RWPE2 (cell line): ENCODE results near the gene IFI44L.

Experiments
- ATAC-seq: fragments of 200-7000 bp; cut with Tn5 transposase; 3 replicates; pipeline ENCODE4 v1.9.1; 2021; ENCODE audit warnings: low read depth
- DNase-seq: peaks from one replicate; pipeline ENCODE4 v3.0.0-alpha.2; 2020; ENCODE audit warnings: low spot score
- H3K27ac ChIP-seq: fragments of 450-650 bp; 2 replicates; pipeline ENCODE4 v1.5.1; 2017; ENCODE audit warnings: mild to moderate bottlenecking; ENCODE audit not compliant: poor library complexity, severe bottlenecking
- H3K27me3 ChIP-seq: fragments of 250-450 bp; sonication (Bioruptor Pico); 2 replicates; pipeline ENCODE4 v1.5.1; 2021; ENCODE audit warnings: mild to moderate bottlenecking, moderate library complexity; ENCODE audit not compliant: insufficient read depth, poor library complexity, severe bottlenecking
- H3K36me3 ChIP-seq: fragments of 250-450 bp; sonication (Bioruptor Pico); 2 replicates; pipeline ENCODE4 v1.5.1; 2020; ENCODE audit warnings: low read depth, mild to moderate bottlenecking, moderate library complexity
- H3K4me1 ChIP-seq: fragments of 250-450 bp; sonication (Bioruptor Pico); 2 replicates; pipeline ENCODE4 v1.5.1; 2021; ENCODE audit warnings: mild to moderate bottlenecking, moderate library complexity; ENCODE audit not compliant: insufficient read depth, poor library complexity, severe bottlenecking
- H3K4me3 ChIP-seq: fragments of 250-450 bp; sonication (Bioruptor Pico); 2 replicates; pipeline ENCODE4 v1.5.1; 2021; ENCODE audit warnings: mild to moderate bottlenecking, moderate library complexity; ENCODE audit not compliant: severe bottlenecking
- H3K9me3 ChIP-seq: fragments of 250-450 bp; sonication (Bioruptor Pico); 2 replicates; pipeline ENCODE4 v1.5.1; 2021; ENCODE audit warnings: mild to moderate bottlenecking, moderate library complexity; ENCODE audit not compliant: severe bottlenecking
- TF ChIP-seq, protein P1 (sequence below): fragments of 450-650 bp; IDR thresholded peaks from one replicate; pipeline ENCODE4 v1.5.1; 2017; ENCODE audit warnings: mild to moderate bottlenecking, moderate library complexity; ENCODE audit not compliant: poor library complexity, severe bottlenecking

The IFI44L gene

DNA sequence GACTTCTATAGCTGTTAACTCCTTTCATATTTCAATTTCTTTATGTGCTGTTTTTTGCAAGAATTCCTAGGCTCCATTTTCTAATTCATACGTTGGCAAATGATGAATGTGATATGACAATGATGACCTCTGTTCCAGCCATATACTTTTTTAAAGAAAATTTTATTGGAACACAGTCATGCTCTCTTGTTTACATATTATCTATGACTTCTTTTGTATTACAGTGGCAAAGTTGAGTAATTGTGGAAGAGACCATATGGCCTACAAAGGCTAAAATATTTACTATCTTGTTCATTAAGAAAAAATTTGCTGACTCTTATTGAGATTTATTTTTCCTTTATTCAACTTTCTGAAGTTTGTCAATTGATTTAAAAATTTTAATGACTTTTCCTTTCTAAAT lies 7.1 kb downstream of the IFI44L start:
- TF ChIP-seq, protein P1, sequence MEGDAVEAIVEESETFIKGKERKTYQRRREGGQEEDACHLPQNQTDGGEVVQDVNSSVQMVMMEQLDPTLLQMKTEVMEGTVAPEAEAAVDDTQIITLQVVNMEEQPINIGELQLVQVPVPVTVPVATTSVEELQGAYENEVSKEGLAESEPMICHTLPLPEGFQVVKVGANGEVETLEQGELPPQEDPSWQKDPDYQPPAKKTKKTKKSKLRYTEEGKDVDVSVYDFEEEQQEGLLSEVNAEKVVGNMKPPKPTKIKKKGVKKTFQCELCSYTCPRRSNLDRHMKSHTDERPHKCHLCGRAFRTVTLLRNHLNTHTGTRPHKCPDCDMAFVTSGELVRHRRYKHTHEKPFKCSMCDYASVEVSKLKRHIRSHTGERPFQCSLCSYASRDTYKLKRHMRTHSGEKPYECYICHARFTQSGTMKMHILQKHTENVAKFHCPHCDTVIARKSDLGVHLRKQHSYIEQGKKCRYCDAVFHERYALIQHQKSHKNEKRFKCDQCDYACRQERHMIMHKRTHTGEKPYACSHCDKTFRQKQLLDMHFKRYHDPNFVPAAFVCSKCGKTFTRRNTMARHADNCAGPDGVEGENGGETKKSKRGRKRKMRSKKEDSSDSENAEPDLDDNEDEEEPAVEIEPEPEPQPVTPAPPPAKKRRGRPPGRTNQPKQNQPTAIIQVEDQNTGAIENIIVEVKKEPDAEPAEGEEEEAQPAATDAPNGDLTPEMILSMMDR, result no peak
- Histone ChIP-seq H3K27me3 (no peaks in the 10 kb centered on the region), H3K9me3 (no peaks in the 10 kb centered on the region), H3K36me3 (no peaks in the 10 kb centered on the region), H3K27ac (peak overlapping the region; percentile 33), H3K4me3 (no peak overlapping the region), H3K4me1 (peaks cover 9% of the 10 kb centered on the region)
- peak; percentile 73 for ATAC-seq
- DNase-seq, result no peak

DNA sequence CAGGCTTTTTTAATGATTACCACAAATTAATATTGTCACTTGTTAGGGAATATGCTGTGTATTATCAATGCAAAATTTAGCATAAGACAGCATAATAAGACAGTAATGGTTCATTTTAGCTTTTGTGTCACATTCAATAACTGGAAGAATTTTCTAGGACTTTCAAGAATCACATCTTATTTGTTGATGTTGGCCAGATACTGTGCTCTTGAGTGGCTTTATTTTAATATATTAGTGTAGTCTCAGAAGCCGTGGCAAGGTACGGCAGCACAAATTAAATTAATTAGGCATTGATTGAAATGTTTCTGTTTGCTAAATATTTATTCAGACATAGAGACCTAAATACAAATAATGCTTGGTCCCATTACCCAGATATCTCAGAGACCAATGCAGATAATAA lies 10.4 kb downstream of the IFI44L start:
- no peaks in the 10 kb centered on the region for H3K9me3 ChIP-seq
- TF ChIP-seq, protein P1, result no peak
- H3K4me3 ChIP-seq, result no peak overlapping the region
- peaks cover 9% of the 10 kb centered on the region for H3K4me1 ChIP-seq
- no peak overlapping the region for H3K27ac ChIP-seq
- H3K27me3 ChIP-seq, result no peaks in the 10 kb centered on the region
- H3K36me3 ChIP-seq, result no peaks in the 10 kb centered on the region
- DNase-seq (no peak), ATAC-seq (no peak)

DNA sequence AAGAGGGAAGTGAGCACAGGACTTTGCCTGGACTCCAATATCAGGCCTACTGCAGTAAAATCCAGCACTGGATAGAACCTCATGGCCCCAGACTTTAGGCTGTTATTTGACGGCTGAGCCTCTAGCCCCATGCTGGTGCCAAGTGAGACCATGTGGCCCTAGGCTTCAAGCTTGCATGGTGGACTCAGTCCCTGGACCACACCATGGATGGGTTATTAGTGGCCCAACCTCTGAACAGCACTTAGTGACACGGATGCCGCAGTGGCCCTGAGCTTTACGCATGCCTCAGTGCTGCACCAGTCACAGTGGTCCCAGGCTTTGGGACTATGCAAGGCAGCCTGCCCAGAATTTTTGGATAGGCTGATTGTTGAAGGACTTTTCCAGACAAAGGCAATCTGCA lies 13.0 kb downstream of the IFI44L start:
- Histone ChIP-seq H3K4me3 (no peak overlapping the region), H3K27me3 (no peaks in the 10 kb centered on the region), H3K36me3 (no peaks in the 10 kb centered on the region), H3K4me1 (no peaks in the 10 kb centered on the region), H3K9me3 (no peaks in the 10 kb centered on the region), H3K27ac (no peak overlapping the region)
- DNase-seq, result no peak
- no peak for ATAC-seq
- TF ChIP-seq, protein P1, result no peak

DNA sequence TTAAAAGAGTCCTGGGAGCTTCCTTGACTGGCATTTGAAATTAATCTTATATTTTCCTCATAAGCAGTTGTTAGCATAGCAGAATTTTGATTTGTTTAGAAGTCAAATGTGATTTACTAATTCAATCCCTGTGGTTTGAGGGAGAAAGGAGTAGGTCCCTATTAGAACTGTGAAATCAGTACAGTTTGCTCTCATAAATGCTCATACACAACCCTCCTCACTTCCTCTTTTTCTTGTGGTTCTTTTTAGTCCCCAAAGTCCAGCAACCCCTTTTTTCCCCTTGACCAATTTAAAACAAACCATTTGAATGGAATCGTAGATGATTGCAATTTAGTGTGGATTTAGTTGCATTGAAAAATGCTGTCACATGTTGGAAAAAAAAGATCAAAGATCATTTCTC lies 20.2 kb downstream of the IFI44L start:
- no peak overlapping the region for H3K4me3 ChIP-seq
- H3K36me3 ChIP-seq, result no peaks in the 10 kb centered on the region
- no peak for ATAC-seq
- no peaks in the 10 kb centered on the region for H3K27me3 ChIP-seq
- no peak for DNase-seq
- TF ChIP-seq, protein P1, result no peak
- H3K4me1 ChIP-seq, result no peaks in the 10 kb centered on the region
- H3K9me3 ChIP-seq, result no peaks in the 10 kb centered on the region
- H3K27ac ChIP-seq, result no peak overlapping the region

DNA sequence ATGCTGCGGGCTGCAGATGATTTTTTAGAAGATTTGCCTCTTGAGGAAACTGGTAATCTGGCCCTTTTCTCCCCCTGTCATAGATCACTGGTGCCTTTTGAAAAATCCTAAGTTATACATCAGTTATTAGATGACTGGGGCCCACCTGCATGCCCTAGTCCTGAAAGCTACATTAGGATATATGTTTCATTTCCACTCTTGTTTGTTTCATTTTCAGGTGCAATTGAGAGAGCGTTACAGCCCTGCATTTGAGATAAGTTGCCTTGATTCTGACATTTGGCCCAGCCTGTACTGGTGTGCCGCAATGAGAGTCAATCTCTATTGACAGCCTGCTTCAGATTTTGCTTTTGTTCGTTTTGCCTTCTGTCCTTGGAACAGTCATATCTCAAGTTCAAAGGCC lies 21.3 kb downstream of the IFI44L start:
- Histone ChIP-seq H3K27me3 (no peaks in the 10 kb centered on the region), H3K36me3 (no peaks in the 10 kb centered on the region), H3K4me1 (no peaks in the 10 kb centered on the region), H3K9me3 (no peaks in the 10 kb centered on the region), H3K27ac (no peak overlapping the region), H3K4me3 (no peak overlapping the region)
- TF ChIP-seq, protein P1, result no peak
- ATAC-seq (no peak), DNase-seq (no peak)
